Nucleus accumbens (tissue), 56 donors: ENCODE data around the gene DTNB.
"Not testable (repeated sequence)": the region's sequence is repeated elsewhere in the genome, so short reads cannot be mapped to it uniquely, and the experiment has no call there.

ENCODE experiments used
- DNase-seq, 56 donors: peaks; one replicate each; lab custom pipeline; 2025; lab: John Stamatoyannopoulos, UW

DTNB gene

GRCh38 chr2:25403120-25403760 is 270.1 kb downstream of the DTNB start:
- not testable (repeated sequence) for DNase-seq

GRCh38 chr2:25402477-25402876 is 270.9 kb downstream of the DTNB start:
- DNase-seq: no peak

- DNase-seq: no peak
Measured at GRCh38 chr2:25401307-25402026, 271.9 kb downstream of the DTNB start.

GRCh38 chr2:25400576-25401216 is 272.7 kb downstream of the DTNB start:
- no peak for DNase-seq

GRCh38 chr2:25400169-25400568 is 273.2 kb downstream of the DTNB start:
- no peak for DNase-seq

- no peak for DNase-seq
Measured at GRCh38 chr2:25398534-25398933, 274.8 kb downstream of the DTNB start.

GRCh38 chr2:25397777-25398176 is 275.6 kb downstream of the DTNB start:
- no peak for DNase-seq

- no peak for DNase-seq
Measured at GRCh38 chr2:25389161-25389560, 284.2 kb downstream of the DTNB start.

GRCh38 chr2:25388491-25388890 is 284.9 kb downstream of the DTNB start:
- no peak for DNase-seq

GRCh38 chr2:25387876-25388449 is 285.4 kb downstream of the DTNB start:
- DNase-seq: no peak

GRCh38 chr2:25386971-25387875 is 286.2 kb downstream of the DTNB start:
- DNase-seq: no peak

GRCh38 chr2:25385910-25386309 is 287.5 kb downstream of the DTNB start:
- no peak for DNase-seq

- no peak for DNase-seq
Measured at GRCh38 chr2:25383806-25384205, 289.6 kb downstream of the DTNB start.

GRCh38 chr2:25381502-25381901 is 291.9 kb downstream of the DTNB start:
- no peak for DNase-seq

- DNase-seq: no peak
Measured at GRCh38 chr2:25380586-25381375, 292.6 kb downstream of the DTNB start.

GRCh38 chr2:25380023-25380422 is 293.4 kb downstream of the DTNB start:
- DNase-seq: no peak

- no peak for DNase-seq
Measured at GRCh38 chr2:25379535-25379934, 293.8 kb downstream of the DTNB start.

- no peak for DNase-seq
Measured at GRCh38 chr2:25378731-25379490, 294.5 kb downstream of the DTNB start.
